Measurements from ENCODE around the gene SLBP.
"Not testable (repeated sequence)": the region's sequence is repeated elsewhere in the genome, so short reads cannot be mapped to it uniquely, and the experiment has no call there.

SLBP gene

DNA sequence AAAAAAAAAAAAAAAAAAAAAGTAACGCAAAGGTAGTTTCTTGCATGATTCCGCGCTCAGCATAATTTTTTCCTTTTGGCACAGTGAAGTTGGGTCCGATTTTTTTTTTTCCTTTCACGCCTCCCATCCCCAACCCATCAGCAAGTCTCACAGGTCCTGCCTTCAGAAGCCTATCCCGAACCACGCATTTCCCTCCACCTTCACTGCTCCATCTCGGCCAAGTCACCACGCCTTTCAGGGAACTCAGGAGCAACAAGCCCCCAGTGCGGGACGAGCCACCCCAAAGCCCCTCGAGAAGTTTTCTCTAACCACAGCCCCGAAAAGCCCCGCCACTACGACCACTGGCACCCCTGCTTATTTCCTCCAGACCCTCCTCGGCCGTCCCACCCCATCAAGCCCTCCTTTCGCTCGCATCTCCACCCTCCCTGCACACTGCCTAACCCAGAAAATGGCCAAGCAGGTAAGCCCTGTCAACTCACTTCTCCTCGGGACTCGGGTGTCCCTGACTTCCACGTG is 1.0 kb downstream of the SLBP start:
- DNase-seq (ENCODE audit: low read depth), result no peak

- DNase-seq (ENCODE audit: low read depth), result no peak
Observed at GRCh38 chr4:1708581-1708980, 3.5 kb downstream of the SLBP start.

DNA sequence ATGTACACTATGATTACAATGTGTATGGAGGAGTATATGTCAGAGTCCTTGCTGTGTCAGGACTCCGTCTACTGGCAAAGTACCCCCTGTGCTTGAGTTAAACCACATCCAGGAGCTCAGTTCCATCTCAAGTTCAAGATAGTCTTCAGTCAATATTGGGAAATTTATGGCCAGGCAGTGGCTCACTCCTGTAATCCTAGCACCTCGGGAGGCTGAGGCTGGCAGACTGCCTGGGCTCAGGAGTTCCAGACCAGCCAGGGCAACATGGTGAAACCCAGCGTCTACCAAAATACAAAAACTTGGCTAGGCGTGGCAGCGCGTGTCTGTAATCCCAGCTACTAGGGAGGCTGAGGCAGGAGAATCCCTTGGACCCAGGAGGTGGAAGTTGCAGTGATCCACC is 5.8 kb downstream of the SLBP start:
- no peak for DNase-seq (ENCODE audit: low read depth)

DNA sequence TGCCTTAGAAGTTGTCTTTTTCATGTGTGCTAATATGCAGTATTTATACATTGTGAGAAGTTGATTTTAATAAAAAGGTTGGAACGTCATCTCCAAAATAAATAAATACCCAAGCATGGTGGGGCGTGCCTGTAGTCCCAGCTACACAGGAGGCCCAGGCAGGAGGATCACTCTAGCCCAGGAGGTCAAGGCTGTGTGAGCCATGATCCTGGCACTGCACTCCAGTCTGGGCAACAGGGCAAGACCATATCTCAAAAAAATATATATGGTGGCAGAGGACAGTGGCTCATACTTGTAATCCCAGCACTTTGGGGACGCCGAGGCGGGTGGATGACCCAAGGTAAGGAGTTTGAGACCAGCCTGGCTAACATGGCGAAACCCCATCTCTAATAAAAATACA is 6.4 kb downstream of the SLBP start:
- no peak for DNase-seq (ENCODE audit: low read depth)

DNA sequence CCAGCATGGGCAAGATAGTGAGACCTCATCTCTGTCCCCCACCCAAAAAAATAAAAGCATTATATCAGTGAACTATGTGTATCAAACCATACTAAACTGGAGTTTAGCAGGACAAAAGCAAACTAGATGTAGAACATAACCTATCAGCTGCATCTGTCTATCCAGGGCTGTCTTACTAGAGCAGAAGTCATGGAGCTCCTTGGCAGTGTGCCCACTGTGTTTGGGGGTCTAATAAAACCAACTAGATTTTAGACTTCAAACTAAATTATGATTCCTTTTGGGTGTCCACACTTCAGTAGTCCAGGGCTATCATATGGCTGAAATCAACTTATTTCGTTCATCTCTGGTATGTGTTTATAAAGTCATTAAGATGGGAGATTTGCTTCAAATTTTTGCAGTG is 8.3 kb downstream of the SLBP start:
- DNase-seq (ENCODE audit: low read depth), result no peak

DNA sequence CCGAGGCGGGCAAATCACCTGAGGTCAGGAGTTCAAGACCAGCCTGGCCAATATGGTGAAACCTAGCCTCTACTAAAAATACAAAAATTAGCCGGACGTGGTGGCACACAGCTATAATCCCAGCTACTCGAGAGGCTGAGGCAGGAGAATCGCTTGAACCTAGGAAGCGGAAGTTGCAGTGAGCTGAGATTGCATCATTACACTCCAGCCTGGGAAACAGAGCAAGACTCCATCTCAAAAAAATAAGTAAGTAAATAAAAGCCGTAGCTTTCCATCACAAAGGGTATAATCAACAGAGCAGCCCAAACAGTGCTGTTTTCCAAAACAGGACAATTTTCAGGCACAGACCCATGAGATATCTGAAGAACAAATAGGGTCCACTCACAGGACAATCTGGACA is 10.4 kb downstream of the SLBP start:
- not testable (repeated sequence) for DNase-seq (ENCODE audit: low read depth)

DNA sequence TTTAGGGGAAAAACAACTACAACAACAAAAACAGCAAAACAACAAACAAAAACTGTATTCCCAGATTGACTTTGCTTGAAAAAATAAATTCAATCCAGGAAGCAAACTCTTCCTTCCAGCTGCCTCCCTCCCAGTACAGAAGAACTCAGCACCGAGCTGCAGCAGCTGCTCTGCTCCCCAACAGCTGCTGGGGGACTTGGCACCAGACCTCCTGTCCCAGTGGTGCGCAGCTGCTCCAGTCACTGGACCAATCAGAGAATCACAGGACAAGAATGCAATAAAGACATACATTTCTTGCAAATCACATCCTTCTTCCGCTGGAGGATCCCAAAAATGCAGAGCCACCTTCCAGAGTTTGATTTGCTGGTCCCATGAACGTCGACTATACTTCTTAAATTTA is 16.2 kb downstream of the SLBP start:
- no peak for DNase-seq (ENCODE audit: low read depth)

DNA sequence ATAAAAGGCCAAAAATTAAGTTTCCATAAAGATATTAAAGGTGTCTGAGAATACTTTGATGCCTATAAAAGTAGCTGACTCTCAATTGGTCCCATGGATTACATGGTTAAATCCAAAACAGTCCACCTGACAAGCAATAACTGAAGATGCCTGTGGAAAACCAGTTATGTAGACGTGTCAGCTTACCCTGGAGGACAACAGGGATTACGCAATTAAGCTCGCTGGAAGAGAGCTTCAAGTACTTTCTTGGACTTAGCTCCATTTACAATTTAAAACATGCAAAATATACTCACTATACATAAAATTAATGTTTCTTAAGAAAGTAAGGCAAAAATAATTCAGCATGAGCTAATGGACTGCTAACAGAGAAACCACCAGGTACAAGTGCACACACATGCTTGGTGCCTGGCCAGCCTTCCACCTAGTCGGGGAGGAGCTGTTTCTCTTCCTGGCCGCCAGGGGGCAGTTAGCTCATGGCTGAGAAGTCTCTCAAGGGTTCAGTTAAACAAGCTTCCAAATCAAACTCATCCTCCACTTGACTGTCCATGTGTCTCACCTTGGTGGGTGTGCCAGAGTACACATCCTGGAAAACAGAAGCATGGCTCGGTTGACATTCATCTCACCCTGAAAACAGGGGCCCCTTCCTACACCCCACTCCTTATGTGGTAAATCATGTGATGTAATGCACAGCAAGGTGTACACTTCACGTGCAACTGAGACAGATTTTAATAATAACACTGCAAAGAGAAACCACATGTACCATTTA is 18.8 kb downstream of the SLBP start:
- DNase-seq (ENCODE audit: low read depth), result peak; percentile 66

GRCh38 chr4:1691737-1692373 is 20.3 kb downstream of the SLBP start:
- DNase-seq (ENCODE audit: low read depth), result no peak

- no peak for DNase-seq (ENCODE audit: low read depth)
Observed at GRCh38 chr4:1690698-1691097, 21.4 kb downstream of the SLBP start.

DNA sequence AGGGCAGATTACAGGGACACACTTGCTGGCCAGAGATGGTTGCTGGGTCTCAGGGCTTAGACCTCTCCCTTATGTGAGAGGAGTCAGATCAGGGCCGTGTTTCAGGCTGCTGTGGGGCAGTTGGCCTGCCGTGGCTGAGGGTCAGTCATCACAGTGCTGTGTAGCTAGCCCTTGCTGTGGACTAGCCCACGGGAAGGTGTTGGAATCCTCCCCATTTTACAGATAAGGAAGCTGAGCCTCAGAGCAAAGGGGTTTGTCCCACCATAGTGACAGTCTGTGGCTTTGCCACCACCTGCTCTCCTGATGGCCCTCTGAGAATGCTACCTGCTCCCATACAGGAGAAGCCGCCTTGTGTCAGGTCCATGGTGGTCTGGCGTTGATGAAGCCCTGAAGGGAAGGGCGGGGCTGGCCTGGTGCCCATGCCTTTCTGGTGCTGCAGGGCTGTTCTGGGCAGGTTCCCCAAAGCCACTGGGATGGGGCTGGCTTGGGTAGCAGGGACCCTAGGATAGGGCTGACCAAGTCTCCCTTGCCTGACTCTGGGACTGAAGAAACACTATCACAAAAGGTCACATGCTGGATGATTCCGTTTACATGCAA is 25.6 kb downstream of the SLBP start:
- no peak for DNase-seq (ENCODE audit: low read depth)

DNA sequence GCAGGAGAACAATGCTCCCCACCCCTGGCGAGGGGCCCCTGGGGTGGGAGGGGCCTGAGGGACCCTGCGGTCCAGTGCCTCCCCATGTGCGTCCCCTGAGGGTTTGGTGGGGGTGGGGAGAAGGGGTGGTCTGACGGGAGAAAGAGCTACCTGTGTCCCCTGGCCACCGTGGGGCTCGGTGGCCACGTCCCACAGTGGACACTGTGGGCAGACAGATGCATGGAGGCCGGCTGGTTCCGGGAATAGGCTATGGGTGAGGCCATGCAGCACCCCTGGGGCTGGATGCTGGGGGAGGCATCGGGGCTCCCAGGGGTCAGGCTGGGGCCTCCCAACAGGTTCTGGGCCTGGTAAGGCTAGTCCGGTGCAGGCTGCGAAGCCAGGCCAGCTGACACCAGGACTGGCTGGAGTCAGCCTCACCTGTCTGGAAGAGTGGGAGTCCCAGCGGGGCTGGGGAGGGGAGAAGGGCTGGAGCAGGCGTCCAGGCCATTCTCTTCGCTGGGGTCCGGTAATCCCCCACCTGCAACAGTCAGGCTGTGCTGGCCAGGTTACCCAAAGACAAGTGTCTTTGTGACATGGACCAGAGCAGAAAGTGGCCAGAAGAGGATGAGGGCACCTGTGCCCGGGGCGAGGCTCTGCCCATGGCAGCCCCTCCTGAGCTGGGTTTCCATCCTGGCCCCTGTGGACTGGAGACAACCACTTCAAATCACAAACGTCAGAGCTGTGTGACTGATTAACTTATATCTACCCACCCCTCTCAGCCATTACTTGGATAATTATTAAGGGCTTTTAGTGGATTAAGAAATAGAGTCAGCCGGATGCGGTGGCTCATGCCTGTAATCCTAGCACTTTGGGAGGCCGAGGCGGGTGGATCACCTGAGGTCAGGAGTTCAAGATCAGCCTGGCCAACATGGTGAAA is 26.6 kb downstream of the SLBP start:
- no peak for DNase-seq (ENCODE audit: low read depth)

GRCh38 chr4:1684506-1685234 is 27.4 kb downstream of the SLBP start:
- DNase-seq (ENCODE audit: low read depth), result no peak

DNA sequence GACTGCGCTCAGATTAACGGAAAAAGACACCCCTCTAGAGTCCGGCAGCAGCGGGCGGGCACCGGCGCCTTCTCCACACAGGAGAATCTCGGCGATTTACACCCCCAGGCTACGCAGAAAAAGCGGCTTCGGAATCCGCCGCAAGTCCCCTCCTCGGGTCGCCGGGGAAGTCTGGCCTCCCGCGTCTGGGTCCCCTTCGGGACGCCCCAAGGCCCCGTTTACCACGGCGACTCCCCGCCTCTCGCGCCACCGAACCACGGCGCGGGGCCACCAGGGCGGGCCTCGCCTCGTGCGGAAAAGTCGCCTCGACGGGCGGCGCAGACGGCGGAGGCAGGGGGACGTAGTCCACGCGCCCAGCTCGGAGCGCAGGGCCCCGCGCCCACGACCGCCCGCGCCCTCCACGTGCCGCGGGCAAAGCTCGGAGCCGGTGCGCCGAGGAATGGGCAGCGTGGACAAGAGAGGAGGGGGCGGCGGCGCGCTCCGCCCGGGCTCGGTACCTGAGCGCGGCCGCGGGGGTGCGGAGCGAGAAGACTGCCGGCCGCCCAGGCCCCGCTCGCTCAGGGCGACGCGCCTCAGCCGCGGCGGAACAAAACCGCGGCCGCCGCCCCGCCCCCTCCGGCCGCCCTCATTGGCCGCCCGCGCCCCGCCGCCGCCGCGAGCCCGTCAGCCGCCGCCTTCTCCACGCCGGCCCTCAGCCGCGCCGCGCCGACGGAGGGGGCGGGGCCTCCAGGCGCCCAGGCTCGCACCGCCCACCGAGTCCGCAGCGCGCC is 28.2 kb downstream of the SLBP start, which contains the start of gene FAM53A:
Gene FAM53A, minus strand, starts transcription at position 578 of the 770 bp plus-strand sequence. CDS start 15,572 bp downstream, outside the sequence.
- DNase-seq (ENCODE audit: low read depth), result peak; percentile 87

GRCh38 chr4:1683261-1683735 is 28.8 kb downstream of the SLBP start:
- DNase-seq (ENCODE audit: low read depth), result peak; percentile 8

- DNase-seq (ENCODE audit: low read depth), result no peak
Observed at GRCh38 chr4:1682860-1683259, 29.3 kb downstream of the SLBP start.

- DNase-seq (ENCODE audit: low read depth), result no peak
Observed at GRCh38 chr4:1678244-1678643, 33.9 kb downstream of the SLBP start.

DNA sequence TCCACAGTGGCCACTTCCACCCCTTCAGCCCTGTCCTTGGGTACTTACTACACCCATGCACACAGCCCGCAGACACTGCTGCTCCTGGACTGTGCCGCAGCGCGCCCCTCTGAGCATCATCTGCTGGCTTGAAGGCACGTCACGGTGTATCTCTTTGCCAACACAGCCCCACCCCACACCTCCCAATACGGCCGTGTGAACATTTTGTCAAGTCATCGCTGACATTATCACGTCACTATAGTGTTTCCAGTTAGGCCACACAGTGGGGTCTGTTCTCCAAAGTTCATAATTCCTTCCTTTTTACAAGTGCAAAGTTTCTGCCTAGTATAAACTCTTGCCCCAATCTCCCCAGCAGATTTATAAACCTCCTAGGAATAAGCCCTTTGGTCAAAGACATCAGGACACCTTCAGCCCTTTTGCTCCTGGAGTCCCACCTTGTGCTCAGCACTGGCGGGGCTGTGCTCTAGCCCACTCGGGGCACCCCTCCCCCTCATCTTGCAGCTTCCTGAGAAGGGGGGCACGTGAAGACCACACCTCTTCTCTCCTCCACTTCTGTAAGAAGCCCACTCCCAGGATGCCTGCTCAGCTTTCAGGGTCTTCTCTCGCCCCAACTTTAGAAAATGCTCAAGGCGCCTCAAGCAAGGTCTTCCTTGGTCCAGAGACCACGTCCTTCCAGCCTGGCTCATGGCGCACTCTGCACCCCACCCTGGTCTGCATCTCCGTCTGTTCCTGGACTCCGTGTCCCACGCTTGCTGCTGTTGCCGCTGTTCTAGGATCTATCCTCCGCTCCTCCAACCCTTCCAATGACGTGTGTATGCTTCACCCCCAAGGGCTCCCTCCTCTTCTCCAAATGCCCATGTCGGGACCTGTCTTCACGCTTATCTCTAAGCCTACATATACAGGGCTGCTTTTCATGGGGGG is 35.3 kb downstream of the SLBP start:
- no peak for DNase-seq (ENCODE audit: low read depth)

- DNase-seq (ENCODE audit: low read depth), result no peak
Observed at GRCh38 chr4:1675802-1676137, 36.3 kb downstream of the SLBP start.

Data from stimulated activated CD4-positive, alpha-beta T cell treated with anti-CD3 and anti-CD28 coated beads, Interleukin-2, amount 100 ng/mL, for 4 hours (primary cell).